A204.1 (cell line): ENCODE data around the gene WDR90.

Source experiments
- FAIRE-seq: peaks from 2 replicates; lab custom pipeline; 2012; peaks lifted over from hg19 to GRCh38; lab: Jason Lieb, UNC

WDR90 gene

GRCh38 chr16:692356-693108, 43.4 kb downstream of the WDR90 start:
- FAIRE-seq = no peak

GRCh38 chr16:693364-693763, 44.2 kb downstream of the WDR90 start:
- no peak for FAIRE-seq

- FAIRE-seq = no peak
Observed at GRCh38 chr16:693766-694165, 44.6 kb downstream of the WDR90 start.

- FAIRE-seq = no peak
Observed at GRCh38 chr16:694187-694862, 45.2 kb downstream of the WDR90 start.

- no peak for FAIRE-seq
Observed at GRCh38 chr16:694863-695354, 45.7 kb downstream of the WDR90 start.

DNA sequence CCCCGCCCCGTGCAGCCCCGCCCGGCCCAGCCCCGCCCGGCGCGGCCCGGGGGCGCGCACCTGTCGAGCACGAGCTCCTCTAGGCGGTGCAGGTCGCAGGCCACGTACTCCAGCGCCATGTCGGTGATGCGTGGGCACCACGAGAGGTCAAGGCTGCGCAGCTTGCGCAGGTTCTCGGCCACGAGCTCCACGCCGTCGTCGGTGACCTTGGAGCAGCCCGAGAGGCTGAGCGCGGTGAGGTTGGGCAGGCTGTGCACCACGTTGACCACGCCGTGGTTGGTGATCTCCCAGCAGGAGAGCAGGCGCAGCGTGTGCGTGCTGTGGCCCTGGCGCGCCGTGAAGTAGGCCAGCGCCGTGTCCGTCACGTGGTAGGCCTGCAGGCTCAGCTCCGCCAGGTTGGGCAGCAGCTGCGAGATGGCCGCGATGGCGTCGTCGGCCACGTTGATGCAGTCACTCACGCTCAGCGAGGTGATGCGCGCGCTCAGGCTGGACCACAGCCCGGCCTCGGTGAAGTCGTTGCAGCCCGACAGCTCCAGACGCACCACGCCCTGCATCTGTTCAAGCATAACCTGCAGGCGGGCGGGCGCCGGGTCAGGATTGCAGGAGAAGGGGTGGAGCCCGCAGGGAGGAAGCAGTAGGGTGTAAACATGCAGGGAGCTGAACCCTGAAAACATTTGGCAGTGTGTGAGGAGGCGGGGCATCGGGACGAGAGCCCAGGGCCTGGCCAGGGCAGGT, 46.4 kb downstream of the WDR90 start:
- FAIRE-seq = no peak

DNA sequence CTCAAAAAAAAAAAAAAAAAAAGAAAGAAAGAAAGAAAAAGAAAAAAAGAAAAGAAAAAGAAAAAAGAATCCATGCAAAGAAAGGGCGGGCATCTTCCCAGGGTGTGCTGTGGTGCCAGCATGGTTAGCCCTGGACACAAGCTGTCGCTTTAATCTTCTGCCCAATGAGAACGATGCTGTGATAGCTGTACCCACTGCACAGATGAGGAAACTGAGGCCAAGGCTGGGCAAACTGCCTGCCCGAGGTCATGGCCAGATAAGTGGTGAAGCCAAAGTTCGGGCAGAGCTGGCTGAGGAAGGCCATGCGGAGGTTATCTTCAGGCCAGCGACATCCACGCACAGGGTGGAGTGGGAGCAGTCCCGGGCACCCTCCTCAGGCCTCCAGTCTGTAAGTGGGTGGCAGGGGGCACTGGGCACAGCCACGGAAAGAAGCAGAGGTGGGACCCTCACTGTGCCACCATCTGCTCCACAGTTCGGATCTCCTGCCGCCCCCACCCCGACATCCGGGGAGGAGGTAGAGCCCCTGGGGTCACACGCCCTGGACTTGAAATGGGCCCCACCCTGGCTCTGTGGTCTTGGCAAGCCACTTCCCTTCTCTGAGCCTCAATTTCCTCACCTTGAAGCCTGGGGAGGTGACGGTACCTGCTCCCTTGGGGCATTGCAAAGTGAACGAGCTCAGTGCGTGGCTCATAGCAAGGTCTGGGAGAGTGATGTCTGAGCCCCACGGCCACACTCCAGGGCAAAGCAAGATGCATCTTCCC, 49.9 kb downstream of the WDR90 start:
- no peak for FAIRE-seq

GRCh38 chr16:700684-701584, 51.8 kb downstream of the WDR90 start:
- FAIRE-seq = no peak

DNA sequence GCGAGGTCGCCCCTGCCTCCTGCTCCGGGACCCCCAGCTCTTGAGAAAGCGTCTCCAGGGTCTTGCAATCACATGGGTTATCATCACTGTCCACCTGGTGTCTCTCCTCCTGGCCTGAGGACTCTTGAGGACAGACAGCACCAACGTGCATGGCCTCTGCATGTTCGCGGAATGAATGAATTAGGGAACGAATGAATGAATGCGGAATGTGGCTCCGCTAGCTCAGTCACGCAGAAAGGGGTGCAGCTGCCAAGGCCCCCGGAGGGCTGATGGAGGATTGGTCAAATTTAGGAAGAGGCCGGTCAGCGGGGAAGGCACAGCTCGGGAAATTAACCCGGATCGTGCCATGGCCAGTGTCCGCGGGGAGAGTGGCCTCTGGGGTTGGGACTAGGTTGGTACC, 53.2 kb downstream of the WDR90 start:
- no peak for FAIRE-seq

GRCh38 chr16:703406-703805, 54.2 kb downstream of the WDR90 start:
- FAIRE-seq = no peak

DNA sequence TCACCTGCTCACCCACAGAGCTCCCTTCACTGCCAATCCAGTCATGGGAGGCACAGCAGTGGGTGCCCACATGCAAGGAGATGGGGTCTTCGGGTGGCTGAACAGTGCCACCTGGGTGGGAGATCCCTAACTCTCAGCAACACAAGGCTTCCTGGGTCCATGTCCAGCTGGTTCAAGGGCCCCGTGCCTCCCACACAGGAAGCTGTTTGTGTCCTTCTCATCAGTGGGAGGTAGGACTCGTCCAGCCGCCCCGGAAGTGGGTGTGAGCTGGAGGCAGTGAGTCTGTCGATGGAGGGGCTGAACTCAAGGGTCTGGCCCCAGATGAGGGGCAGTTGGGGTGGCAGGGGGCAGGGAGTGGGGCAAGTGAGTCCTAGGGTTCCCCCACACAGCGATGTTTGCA, 54.9 kb downstream of the WDR90 start:
- no peak for FAIRE-seq

- no peak for FAIRE-seq
Observed at GRCh38 chr16:704552-705380, 55.6 kb downstream of the WDR90 start.

GRCh38 chr16:705431-706188, 56.4 kb downstream of the WDR90 start, which contains the start of gene FBXL16:
TSS of gene FBXL16 (minus strand) at chr16:705801. CDS start at chr16:697405, 8,396 bp downstream.
- FAIRE-seq = no peak

DNA sequence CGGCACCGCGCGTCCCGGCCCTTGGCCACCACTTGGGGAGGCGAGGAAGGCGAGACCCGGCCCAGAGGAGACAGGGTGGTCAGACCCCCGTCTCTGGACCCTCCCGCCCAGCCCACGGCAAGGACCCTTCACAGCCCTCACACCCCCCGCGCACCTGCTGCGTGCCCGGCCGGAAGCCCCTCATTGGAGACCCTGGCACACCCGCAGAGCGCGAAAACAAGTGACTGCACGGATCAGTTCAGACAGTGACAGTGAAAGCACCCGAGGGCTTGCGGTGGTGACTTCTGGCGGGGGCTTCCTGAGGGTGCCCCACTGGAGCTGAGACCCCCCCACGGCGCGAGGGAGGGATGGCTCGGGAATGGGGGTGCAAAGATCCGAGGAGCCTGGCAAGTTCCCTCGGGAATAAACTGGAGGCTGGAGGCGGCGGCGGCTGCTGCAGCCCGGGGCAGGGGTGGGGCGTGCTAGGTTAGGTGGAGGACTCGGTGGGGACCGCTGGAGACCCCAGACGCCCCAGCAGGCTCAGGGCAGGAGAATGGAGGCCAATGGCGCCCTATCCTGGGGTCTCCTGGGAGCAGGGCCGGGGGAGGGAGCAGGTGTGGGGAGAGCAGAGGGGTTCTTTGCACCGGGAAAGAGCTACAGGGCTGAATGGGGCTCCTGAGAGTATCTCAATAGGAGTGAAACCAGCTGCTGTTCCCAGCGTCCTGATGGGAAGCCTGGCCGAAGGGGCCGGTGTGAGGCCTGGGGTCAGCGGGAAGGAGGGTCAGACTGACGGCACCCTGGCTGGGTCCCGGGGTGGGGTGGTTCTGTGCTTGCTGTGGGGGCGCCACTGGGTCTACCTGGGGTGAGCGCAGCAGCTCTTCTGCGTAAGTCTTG, 57.3 kb downstream of the WDR90 start:
- no peak for FAIRE-seq

DNA sequence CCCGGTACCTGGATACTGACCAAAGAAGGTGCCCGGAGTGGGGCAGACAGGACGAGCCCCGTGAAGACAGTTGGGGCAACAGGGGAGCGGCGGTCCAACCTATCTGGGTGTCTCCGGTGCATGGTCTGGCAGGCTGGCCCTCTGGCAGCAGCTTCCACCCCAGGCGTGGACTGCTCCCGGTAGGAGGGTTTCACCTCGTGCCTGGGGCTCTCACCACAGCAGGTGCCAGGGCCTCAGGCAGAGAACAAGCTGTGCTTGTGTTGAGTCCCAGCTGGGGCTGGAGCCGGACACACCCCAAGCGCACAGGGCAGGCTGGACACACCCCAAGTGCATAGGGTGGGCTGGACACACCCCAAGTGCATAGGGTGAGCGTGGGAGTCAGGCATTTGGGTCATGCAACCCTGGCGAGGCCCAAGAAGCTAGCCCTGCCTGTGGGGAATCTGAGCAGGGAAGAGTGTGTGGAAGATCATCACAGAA, 57.9 kb downstream of the WDR90 start:
- FAIRE-seq = no peak

DNA sequence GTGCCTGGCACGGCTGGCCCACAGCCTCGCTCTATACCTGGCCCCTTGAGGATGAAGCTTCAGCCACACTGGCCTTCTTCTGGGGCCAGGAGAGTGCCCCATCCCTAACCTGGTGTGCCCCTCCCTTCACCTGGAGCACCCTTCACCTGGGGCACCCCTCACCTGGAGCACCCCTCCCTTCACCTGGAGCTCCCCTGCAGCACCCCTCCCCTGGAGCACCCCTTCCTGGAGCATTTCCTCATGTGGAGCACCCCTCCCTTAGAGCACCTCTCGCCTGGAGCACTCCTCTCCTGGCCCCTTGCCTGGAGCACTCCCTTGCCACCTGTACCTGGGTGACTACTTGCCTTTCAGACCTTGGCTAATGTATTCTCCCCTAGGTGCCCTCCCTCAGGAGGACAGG, 58.9 kb downstream of the WDR90 start:
- no peak for FAIRE-seq

DNA sequence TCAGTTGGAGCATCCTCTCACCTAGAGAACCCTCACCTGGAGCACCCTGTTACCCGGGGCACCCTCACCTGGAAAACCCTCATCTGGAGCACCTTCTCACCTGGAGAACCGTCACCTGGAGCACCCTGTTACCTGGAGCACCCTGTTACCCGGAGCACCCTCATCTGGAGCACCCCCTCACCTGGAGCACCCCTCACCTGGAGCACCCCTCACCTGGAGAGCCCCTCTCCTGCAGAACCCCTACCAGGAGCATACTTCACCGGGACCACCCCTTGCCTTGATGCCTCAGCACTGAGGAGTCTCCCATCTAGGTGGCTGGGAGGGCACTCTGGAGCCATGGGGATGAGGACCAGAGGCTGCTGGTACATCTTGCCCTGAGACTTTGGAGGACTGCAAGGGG, 59.8 kb downstream of the WDR90 start:
- FAIRE-seq = no peak
